Kidney (tissue), 14 donors: ENCODE data around the gene NCKAP5. TPM values are rescaled to one million over a fixed set of nuclear protein-coding genes. Genes with fewer than 3 reads are reported as not detected.

Experiments
- DNase-seq, 5 donors: peaks; one replicate each; pipeline ENCODE4 v3.0.0-alpha.2; 2013 to 2020
- FAIRE-seq: peaks from 2 replicates; lab custom pipeline; 2012; peaks lifted over from hg19 to GRCh38; lab: Jason Lieb, UNC
- H3K27ac ChIP-seq, 2 donors: one replicate each; pipeline ENCODE4 v1.7.0; 2013; ENCODE audit warnings: low read depth in 2 of 2, low read length in 2 of 2, inconsistent platforms in 1 of 2
- H3K27me3 ChIP-seq: one replicate; pipeline ENCODE4 v1.7.1; 2013; ENCODE audit warnings: low read length, inconsistent platforms; ENCODE audit not compliant: control insufficient read depth, insufficient read depth
- H3K36me3 ChIP-seq, 3 donors: one replicate each; pipeline versions ENCODE4 v1.7.0 to v1.7.1; 2013; ENCODE audit warnings: low read length in 3 of 3, control low read depth in 1 of 3, inconsistent platforms in 1 of 3; ENCODE audit not compliant: insufficient read depth in 3 of 3, control insufficient read depth in 2 of 3
- H3K4me1 ChIP-seq, 3 donors: one replicate each; pipeline versions ENCODE4 v1.7.0 to v1.7.1; 2013; ENCODE audit warnings: low read length in 3 of 3, inconsistent platforms in 1 of 3, low read depth in 1 of 3; ENCODE audit not compliant: control insufficient read depth in 2 of 3, insufficient read depth in 2 of 3
- H3K4me3 ChIP-seq, 3 donors: one replicate each; pipeline versions ENCODE4 v1.7.0 to v1.8.1; 2013; ENCODE audit warnings: low read length in 3 of 3, control low read depth in 1 of 3, inconsistent platforms in 1 of 3
- H3K9ac ChIP-seq, 3 donors: one replicate each; pipeline versions ENCODE4 v1.7.0 to v1.7.1; 2013; ENCODE audit warnings: low read length in 3 of 3, control low read depth in 1 of 3, inconsistent platforms in 1 of 3
- H3K9me3 ChIP-seq, 3 donors: one replicate each; pipeline versions ENCODE4 v1.7.0 to v1.7.1; 2013; ENCODE audit warnings: low read length in 3 of 3, control low read depth in 1 of 3, inconsistent platforms in 1 of 3; ENCODE audit not compliant: control insufficient read depth in 2 of 3, insufficient read depth in 1 of 3
- intact Hi-C: fragments of 100-400 bp; cut with DNase I; formaldehyde crosslinking; loops from one replicate; pipeline ENCODE4 v1.11.1; 2022
- polyA plus RNA-seq: library from polyadenylated mRNA; stranded (reverse); fragments of 350-450 nt; fragmentation: Illumina TruSeq; extraction: RNeasy Lipid Tissue Mini Kit (QIAGEN cat#74804); gene quantifications from one replicate; pipeline ENCODE4 v1.2.3, GENCODE V29; 2014; ENCODE audit warnings: low read depth, low replicate concordance; ENCODE audit not compliant: insufficient read depth
- total RNA-seq: library from RNA; stranded (reverse); fragmentation: NEBNext Ultra II Directional; extraction: Animal tissue kit (Norgen Biotek cat#: 25700); gene quantifications from one replicate; pipeline ENCODE4 v1.2.1, GENCODE V29; 2021
- TF ChIP-seq, protein P1 (sequence below): IDR thresholded peaks from 3 replicates; pipeline ENCODE4 v1.5.1; 2012; ENCODE audit warnings: mild to moderate bottlenecking, moderate library complexity, borderline replicate concordance; ENCODE audit not compliant: insufficient read depth; ENCODE audit errors: extremely low read depth
- donor health status: control.
- donor health status: control.
- donor health status: control.
- donor health status: control.
- donor health status: control.
- donor health status: DM: yes; HTN: yes; CAD: no.
- donor health status: Normal renal cell carcinoma (clear cell type).

Gene NCKAP5
- total and polyA plus RNA-seq, 2 donors from 2014 or later = 1.8 to 2.9 TPM

DNA sequence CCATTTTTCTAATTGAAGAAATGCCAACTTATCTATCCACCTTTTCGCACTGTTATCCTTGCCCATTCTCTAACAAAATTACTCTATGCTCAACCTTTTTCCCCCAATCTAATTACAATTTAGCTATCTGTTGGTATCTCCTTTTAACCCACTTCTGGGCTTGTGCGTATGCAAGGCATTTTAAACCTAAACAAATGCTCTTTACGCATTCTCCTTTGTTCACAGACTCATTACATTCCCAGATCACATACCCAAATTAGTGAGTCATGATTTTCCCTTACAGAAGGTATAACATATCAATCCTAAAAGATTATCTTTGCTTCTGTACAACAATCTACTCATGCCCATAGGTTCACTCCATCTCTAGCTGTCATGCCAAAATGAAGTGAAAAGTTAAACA, 826.5 kb downstream of the NCKAP5 start:
- intact Hi-C loops = no loop called here
- Histone ChIP-seq H3K9me3 (no peaks in the 10 kb centered on the region), H3K4me3 (no peak overlapping the region), H3K36me3 (no peaks in the 10 kb centered on the region), H3K27ac (no peak overlapping the region), H3K4me1 (no peaks in the 10 kb centered on the region), H3K9ac (no peak overlapping the region), H3K27me3 (no peaks in the 10 kb centered on the region)
- DNase-seq (no peak), FAIRE-seq (no peak)
- TF ChIP-seq, protein P1, sequence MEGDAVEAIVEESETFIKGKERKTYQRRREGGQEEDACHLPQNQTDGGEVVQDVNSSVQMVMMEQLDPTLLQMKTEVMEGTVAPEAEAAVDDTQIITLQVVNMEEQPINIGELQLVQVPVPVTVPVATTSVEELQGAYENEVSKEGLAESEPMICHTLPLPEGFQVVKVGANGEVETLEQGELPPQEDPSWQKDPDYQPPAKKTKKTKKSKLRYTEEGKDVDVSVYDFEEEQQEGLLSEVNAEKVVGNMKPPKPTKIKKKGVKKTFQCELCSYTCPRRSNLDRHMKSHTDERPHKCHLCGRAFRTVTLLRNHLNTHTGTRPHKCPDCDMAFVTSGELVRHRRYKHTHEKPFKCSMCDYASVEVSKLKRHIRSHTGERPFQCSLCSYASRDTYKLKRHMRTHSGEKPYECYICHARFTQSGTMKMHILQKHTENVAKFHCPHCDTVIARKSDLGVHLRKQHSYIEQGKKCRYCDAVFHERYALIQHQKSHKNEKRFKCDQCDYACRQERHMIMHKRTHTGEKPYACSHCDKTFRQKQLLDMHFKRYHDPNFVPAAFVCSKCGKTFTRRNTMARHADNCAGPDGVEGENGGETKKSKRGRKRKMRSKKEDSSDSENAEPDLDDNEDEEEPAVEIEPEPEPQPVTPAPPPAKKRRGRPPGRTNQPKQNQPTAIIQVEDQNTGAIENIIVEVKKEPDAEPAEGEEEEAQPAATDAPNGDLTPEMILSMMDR = no peak

GRCh38 chr2:132740081-132740720, 828.1 kb downstream of the NCKAP5 start:
- no peak for DNase-seq
- no peaks in the 10 kb centered on the region for H3K27me3 ChIP-seq
- H3K9ac ChIP-seq = no peak overlapping the region
- H3K36me3 ChIP-seq = no peaks in the 10 kb centered on the region
- intact Hi-C loops = no loop called here
- no peak for FAIRE-seq
- H3K4me1 ChIP-seq = no peaks in the 10 kb centered on the region
- TF ChIP-seq, protein P1 = no peak
- no peaks in the 10 kb centered on the region for H3K9me3 ChIP-seq
- H3K4me3 ChIP-seq = no peak overlapping the region
- peak overlapping the region in 1 of 2 donors; percentile 23 for H3K27ac ChIP-seq

- TF ChIP-seq, protein P1 = no peak
- Histone ChIP-seq H3K36me3 (no peaks in the 10 kb centered on the region), H3K27me3 (no peaks in the 10 kb centered on the region), H3K4me1 (no peaks in the 10 kb centered on the region), H3K9ac (no peak overlapping the region), H3K4me3 (no peak overlapping the region), H3K27ac (no peak overlapping the region), H3K9me3 (no peaks in the 10 kb centered on the region)
- intact Hi-C loops = no loop called here
- FAIRE-seq (no peak), DNase-seq (no peak)
Observed at GRCh38 chr2:132738223-132738622, 830.0 kb downstream of the NCKAP5 start.

- intact Hi-C loops = no loop called here
- Histone ChIP-seq H3K4me3 (no peak overlapping the region), H3K4me1 (no peaks in the 10 kb centered on the region), H3K9me3 (no peaks in the 10 kb centered on the region), H3K36me3 (no peaks in the 10 kb centered on the region), H3K27me3 (no peaks in the 10 kb centered on the region), H3K27ac (no peak overlapping the region), H3K9ac (no peak overlapping the region)
- DNase-seq = no peak
- FAIRE-seq = no peak
- TF ChIP-seq, protein P1 = no peak
Observed at GRCh38 chr2:132736059-132736458, 832.2 kb downstream of the NCKAP5 start.
